Activated T-cell treated with anti-CD3 and anti-CD28 coated beads, Interleukin-2, amount 50 U/mL, for 4 hours (primary cell): ENCODE results near the gene XCR1. TPM values are rescaled to one million over a fixed set of nuclear protein-coding genes. Genes with fewer than 3 reads are reported as not detected.

Experiments
- ATAC-seq, 2 donors: fragments of 200-7000 bp; cut with Tn5 transposase; one replicate each; pipeline ENCODE4 v1.10.0; 2021
- DNase-seq: peaks from one replicate; pipeline ENCODE4 v3.0.0-alpha.2; 2020
- H3K27me3 Mint-ChIP-seq: one replicate; pipeline ENCODE4 v1.8.0; 2021; ENCODE audit warnings: low read depth, mixed read lengths
- H3K36me3 Mint-ChIP-seq: one replicate; pipeline ENCODE4 v1.8.0; 2022; ENCODE audit warnings: mixed read lengths; ENCODE audit not compliant: insufficient read depth
- H3K4me1 Mint-ChIP-seq: one replicate; pipeline ENCODE4 v1.8.0; 2021; ENCODE audit warnings: low read depth, mixed read lengths
- H3K4me3 Mint-ChIP-seq: one replicate; pipeline ENCODE4 v1.8.0; 2021; ENCODE audit warnings: mild to moderate bottlenecking, moderate library complexity, mixed read lengths
- H3K9me3 Mint-ChIP-seq: one replicate; pipeline ENCODE4 v1.8.0; 2021; ENCODE audit warnings: mixed read lengths
- total RNA-seq, 3 donors: library from RNA; stranded (reverse); gene quantifications; one replicate each; pipeline ENCODE4 v1.2.1, GENCODE V29; 2021

XCR1 gene
- total RNA-seq, 3 donors from 2014 or later: not detected

DNA sequence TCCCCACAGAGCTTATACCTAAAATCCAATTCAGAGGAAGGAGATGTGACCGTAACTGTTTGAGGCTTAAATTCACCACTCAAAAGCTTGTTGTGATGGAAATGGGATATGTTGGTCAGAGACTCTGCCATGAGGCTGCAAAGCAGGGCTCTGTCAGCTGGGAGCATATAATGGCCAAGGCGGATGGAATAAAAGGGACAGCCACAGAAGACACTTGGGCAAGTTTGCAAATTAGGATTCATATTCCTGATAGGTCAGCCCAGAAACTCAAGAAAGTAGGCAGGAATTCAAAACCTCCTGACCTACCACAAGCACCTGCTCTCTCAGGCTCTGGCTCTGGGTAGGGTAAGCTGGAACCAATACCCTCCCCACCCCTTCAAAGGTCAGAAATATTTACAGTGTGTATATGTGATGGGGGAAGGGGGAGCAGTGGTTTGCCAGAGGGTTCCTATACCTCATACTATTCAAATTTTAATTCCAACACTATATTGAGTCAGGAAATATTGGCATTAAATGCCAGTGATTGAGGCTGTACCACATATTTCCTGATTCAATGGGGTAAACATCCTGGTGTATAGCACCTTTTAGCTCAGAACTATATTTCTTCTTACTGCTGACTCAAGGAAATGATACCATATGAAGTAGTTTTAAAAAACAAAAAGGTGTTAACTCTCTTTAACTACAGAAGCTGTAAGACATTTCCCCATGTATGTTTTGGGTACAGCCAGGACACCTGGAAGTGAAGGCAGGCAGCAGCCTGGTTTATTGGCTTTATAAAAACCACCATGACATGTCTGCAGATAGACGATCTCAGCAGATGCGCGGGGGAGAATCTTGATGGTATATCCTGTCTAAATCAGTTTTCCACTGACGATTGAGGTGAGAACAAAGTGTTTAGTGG lies 50.8 kb downstream of the XCR1 start:
- no peak for DNase-seq

DNA sequence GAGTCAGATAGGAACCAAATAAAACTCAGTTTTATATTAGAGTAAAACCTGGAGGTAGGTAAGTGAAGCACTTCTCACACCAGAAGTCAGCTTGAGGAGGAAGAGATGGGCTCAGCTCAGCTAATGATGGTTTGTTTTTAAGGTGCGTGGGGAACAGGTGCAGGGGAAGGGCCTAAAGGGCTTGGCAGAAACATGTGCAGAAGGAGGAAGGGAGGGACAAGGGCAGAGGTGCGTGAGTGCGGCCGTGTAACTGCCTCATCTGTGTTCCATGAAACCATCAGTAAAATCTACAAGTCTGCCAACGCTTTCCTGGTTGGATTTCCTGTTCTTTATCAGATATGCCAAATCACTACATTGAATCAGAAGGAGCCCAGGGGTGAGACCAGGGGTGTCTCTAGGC lies 51.6 kb downstream of the XCR1 start:
- no peaks in the 10 kb centered on the region for H3K9me3 Mint-ChIP-seq
- no peaks in the 10 kb centered on the region for H3K27me3 Mint-ChIP-seq
- peak overlapping the region; percentile 16 for H3K4me3 Mint-ChIP-seq
- DNase-seq (no peak), ATAC-seq (peak; percentile 16 to 33)
- H3K36me3 Mint-ChIP-seq: peaks cover 55% of the 10 kb centered on the region
- peaks cover 79% of the 10 kb centered on the region for H3K4me1 Mint-ChIP-seq

More for the DNA sequence above, 50.8 kb downstream of the XCR1 start:
- peaks cover 85% of the 10 kb centered on the region for H3K4me1 Mint-ChIP-seq
- no peaks in the 10 kb centered on the region for H3K27me3 Mint-ChIP-seq
- no peaks in the 10 kb centered on the region for H3K9me3 Mint-ChIP-seq
- ATAC-seq: peak; percentile 11 to 25
- peak overlapping the region; percentile 56 for H3K4me3 Mint-ChIP-seq
- H3K36me3 Mint-ChIP-seq: peaks cover 54% of the 10 kb centered on the region

DNA sequence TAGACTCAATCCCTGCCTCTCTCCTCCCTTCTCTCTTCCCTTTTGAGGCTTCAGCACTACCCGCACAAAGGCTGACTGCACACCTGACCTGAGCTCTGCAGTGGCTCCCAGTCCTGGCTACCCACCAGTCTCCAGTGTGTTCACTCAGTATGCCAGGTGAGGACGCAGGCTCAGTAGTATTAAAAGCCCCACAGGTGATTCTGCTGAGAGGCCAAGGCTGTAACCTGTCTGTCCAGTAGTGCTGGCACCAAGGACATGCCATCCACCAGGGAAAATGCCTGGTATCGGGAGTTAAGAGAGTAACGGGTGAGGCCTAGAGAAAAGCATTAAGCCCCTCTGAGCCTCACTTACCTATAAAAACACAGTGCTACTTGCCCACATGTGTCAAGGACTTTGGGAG lies 52.6 kb downstream of the XCR1 start:
- no peaks in the 10 kb centered on the region for H3K27me3 Mint-ChIP-seq
- H3K4me1 Mint-ChIP-seq: peaks cover 72% of the 10 kb centered on the region
- no peak for DNase-seq
- peaks cover 63% of the 10 kb centered on the region for H3K36me3 Mint-ChIP-seq
- H3K4me3 Mint-ChIP-seq: no peak overlapping the region
- H3K9me3 Mint-ChIP-seq: no peaks in the 10 kb centered on the region
- ATAC-seq: no peak

DNA sequence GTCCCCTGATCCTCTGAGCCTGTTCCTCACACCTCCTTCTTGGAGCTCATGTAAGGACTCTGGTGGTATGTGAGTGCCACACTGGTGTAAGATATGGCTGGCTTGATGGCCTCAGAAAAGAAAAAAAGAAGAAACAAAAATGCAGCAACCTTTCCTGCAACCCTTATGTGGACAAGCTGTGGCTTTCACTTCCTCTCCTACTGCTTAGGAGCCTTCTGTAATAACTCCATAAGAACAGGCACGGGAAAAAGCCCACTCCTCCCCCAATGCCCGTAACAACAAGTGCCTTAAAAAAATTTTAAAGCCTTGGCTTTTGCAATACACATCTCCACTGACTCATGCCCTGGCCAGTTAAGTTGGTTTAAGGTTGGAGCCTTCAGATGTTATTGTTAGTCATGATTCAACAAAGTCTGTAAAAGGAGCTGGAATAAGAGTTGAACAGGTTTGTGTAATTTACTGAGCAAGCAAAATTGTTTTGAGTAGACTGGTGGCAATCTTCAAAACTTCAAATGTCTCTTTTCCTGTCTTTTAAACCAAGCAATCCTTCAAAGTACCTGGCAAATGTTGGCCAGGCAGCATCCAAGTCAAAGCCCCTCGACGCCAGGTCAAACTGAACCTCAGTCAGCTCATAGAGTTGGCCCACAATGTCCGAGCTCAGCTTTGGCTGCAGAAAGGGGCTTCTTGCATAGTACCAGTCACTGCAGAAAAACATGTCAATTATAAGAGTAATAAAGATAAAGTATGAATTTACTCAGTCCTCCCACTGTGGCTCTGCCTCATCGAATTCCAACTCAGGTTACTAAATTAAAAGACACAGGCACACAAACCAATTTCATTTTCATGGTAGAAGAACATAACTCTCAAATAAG lies 54.5 kb downstream of the XCR1 start:
- H3K4me3 Mint-ChIP-seq: no peak overlapping the region
- ATAC-seq (peak; percentile 29 to 67), DNase-seq (no peak)
- H3K27me3 Mint-ChIP-seq: no peaks in the 10 kb centered on the region
- peaks cover 64% of the 10 kb centered on the region for H3K4me1 Mint-ChIP-seq
- H3K9me3 Mint-ChIP-seq: no peaks in the 10 kb centered on the region
- peaks cover 62% of the 10 kb centered on the region for H3K36me3 Mint-ChIP-seq

DNA sequence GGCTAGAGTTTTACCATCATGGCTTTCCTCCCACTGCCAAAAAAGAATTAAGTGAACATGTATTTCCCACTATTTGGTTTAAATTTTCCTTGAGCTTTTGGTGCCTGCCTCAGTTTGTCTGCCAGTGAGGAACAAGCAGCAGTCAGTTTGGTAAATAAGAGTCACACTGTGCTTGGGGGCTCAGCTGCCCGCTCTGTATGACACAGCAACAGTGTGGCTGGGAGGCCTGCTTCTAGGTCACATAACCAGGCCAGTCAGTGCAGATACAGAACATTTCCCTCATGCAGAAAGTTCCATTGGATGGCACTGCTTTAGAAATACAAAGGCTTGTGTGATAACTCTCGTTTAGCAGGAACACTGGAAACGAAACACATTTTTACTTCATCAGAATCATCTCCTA lies 57.3 kb downstream of the XCR1 start:
- Mint-ChIP-seq H3K4me1 (peaks cover 63% of the 10 kb centered on the region), H3K4me3 (no peak overlapping the region), H3K9me3 (no peaks in the 10 kb centered on the region), H3K27me3 (no peaks in the 10 kb centered on the region), H3K36me3 (peaks cover 62% of the 10 kb centered on the region)
- no peak for DNase-seq
- no peak for ATAC-seq

DNA sequence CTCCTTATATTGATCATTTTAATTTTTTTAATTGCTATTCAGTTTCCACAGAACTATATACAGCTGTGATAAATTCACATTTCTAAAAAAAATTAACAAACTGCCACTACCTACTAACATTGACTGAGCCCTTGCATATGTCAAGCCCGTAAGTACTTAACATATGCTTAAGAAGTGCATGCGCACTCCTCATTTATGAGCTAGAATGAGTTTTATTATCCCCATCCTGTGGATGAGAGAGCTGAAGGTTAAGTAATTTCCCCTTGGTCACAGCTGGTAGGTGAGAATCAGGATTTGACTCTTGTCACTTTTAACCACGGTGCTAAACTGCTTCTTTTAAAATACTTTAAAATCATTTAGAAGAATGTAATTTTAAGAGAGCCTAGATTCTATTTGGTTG lies 58.2 kb downstream of the XCR1 start:
- H3K4me3 Mint-ChIP-seq: no peak overlapping the region
- ATAC-seq (no peak), DNase-seq (no peak)
- H3K9me3 Mint-ChIP-seq: no peaks in the 10 kb centered on the region
- peaks cover 66% of the 10 kb centered on the region for H3K4me1 Mint-ChIP-seq
- H3K36me3 Mint-ChIP-seq: peaks cover 64% of the 10 kb centered on the region
- H3K27me3 Mint-ChIP-seq: no peaks in the 10 kb centered on the region

DNA sequence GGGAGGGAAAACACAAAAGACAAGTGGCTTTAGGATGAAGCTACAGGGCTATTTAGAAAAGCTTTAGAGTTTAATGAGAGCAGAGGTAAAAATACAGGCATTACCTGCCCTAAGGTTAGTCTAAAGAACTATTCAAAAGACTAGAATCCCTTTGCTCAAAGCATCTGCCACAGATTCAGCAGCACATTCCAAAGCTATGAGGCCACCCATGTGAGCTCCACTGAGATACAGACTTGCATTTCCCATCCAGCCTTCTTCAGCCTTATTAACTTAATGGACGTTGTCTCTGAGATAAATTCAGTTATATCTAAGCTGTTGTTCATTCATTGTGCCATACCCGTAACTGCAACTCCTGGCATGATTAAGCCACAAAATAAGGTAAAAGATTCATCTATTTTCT lies 58.6 kb downstream of the XCR1 start:
- ATAC-seq (no peak), DNase-seq (no peak)
- Mint-ChIP-seq H3K4me1 (peaks cover 70% of the 10 kb centered on the region), H3K36me3 (peaks cover 67% of the 10 kb centered on the region), H3K27me3 (no peaks in the 10 kb centered on the region), H3K9me3 (no peaks in the 10 kb centered on the region), H3K4me3 (no peak overlapping the region)

DNA sequence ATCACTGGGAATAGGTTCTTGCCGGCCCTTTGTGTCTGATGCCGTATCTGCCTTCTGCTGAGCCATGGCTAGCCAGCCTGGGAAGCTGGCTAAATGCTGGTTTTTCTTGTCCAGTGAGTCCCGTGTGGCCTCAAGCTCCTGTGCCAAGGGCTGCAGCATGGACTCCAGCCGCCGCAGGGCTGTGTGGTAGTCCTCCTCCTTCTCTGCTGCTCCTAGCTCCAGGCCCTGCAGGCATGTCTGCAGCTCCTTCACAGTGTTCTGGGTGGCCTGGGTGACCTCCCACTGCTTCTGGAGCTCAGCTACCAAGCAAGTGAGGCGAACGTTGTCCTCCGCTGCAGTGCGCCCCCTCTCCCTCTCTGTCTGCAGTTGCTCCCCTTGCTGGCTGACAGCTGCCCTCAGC lies 59.1 kb downstream of the XCR1 start:
- no peaks in the 10 kb centered on the region for H3K9me3 Mint-ChIP-seq
- ATAC-seq (no peak), DNase-seq (no peak)
- peaks cover 67% of the 10 kb centered on the region for H3K36me3 Mint-ChIP-seq
- H3K27me3 Mint-ChIP-seq: no peaks in the 10 kb centered on the region
- peaks cover 70% of the 10 kb centered on the region for H3K4me1 Mint-ChIP-seq
- no peak overlapping the region for H3K4me3 Mint-ChIP-seq

DNA sequence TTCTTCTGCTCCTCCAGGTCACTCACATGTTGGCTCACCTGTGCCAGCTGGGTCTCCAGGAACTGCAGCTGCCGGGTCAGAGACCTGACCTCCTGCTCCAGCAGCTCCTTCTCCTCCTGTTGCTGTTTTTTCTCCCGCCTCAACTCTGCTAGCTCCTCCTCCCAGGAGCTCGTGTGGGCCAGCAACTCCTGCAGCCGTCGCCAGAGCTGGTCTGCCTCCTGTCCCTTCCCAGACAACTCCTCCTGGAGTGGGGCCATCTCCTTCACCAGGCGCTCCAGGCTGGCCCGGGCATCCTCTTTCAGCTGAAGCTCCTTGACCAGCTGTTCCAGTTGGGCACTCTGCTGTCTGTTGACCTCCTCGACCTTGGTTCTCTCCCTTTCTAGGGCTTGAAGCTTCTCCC lies 59.6 kb downstream of the XCR1 start:
- H3K36me3 Mint-ChIP-seq: peaks cover 68% of the 10 kb centered on the region
- peaks cover 70% of the 10 kb centered on the region for H3K4me1 Mint-ChIP-seq
- ATAC-seq: no peak
- no peaks in the 10 kb centered on the region for H3K9me3 Mint-ChIP-seq
- no peaks in the 10 kb centered on the region for H3K27me3 Mint-ChIP-seq
- no peak for DNase-seq
- H3K4me3 Mint-ChIP-seq: no peak overlapping the region

Other genes with a start within 250 kb of the XCR1 start
- gene SLC6A20, start 230.9 kb downstream of the XCR1 start, total RNA-seq: not detected
- 1 to 10 TPM; 4.6 to 7.5 (median 7.0) TPM for gene LZTFL1, start 185.4 kb downstream of the XCR1 start, total RNA-seq
- not detected for gene CCR9, start 140.9 kb downstream of the XCR1 start, total RNA-seq
- 1 to 10 TPM; 1.4 to 2.6 (median 1.6) TPM for gene CXCR6, start 84.0 kb downstream of the XCR1 start, total RNA-seq
- 1 to 10 TPM; 9.3 to 9.9 (median 9.8) TPM for gene FYCO1, start 31.7 kb downstream of the XCR1 start, total RNA-seq
- gene CCR1, start 180.8 kb upstream of the XCR1 start, total RNA-seq: 1 to 10 TPM in 2 of 3 donors, under 1 TPM in 1; 0.57 to 3.2 (median 1.2) TPM
- not detected for gene CCR3, start 215.0 kb upstream of the XCR1 start, total RNA-seq